ENCODE results near the gene AGFG2. TPM values are rescaled to one million over a fixed set of nuclear protein-coding genes. Genes with fewer than 3 reads are reported as not detected.

AGFG2 gene
- total RNA-seq, 1 donor from 2014 or later, result 10.3 TPM

DNA sequence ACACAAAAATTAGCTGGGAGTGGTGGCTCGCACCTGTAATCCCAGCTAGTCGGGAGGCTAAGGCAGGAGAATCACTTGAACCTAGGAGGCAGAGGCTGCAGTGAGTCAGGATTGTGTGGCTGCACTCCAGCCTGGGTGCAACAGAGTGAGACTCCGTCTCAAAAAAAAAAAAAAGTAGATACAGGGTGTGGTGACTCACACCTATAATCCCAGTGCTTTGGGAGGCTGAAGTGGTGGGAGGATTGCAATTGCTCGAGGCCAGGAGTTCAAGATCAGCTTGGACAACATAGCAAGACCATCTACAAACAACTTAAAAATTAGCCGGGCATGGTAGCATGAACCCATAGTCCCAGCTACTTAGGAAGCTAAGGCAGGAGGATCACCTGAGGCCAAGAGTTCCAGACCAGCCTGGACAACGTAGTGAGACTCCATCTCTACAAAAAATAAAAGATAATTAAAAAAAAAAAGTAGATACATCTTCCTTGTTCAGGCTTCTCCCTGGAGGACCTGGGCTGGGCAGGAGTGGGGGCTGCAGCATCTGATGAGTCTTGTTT, 75.4 kb downstream of the AGFG2 start:
- TF ChIP-seq, protein P1, sequence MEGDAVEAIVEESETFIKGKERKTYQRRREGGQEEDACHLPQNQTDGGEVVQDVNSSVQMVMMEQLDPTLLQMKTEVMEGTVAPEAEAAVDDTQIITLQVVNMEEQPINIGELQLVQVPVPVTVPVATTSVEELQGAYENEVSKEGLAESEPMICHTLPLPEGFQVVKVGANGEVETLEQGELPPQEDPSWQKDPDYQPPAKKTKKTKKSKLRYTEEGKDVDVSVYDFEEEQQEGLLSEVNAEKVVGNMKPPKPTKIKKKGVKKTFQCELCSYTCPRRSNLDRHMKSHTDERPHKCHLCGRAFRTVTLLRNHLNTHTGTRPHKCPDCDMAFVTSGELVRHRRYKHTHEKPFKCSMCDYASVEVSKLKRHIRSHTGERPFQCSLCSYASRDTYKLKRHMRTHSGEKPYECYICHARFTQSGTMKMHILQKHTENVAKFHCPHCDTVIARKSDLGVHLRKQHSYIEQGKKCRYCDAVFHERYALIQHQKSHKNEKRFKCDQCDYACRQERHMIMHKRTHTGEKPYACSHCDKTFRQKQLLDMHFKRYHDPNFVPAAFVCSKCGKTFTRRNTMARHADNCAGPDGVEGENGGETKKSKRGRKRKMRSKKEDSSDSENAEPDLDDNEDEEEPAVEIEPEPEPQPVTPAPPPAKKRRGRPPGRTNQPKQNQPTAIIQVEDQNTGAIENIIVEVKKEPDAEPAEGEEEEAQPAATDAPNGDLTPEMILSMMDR (IDR thresholded peaks at IDR 0.05; ENCODE audit: unreplicated experiment), result no peak
- H3K9me3 Mint-ChIP-seq (ENCODE audit: low read depth), result no peaks in the 10 kb centered on the region
- peaks cover 3% of the 10 kb centered on the region for H3K4me1 Mint-ChIP-seq (ENCODE audit: low read depth)
- no peaks in the 10 kb centered on the region for H3K27me3 Mint-ChIP-seq
- H3K36me3 Mint-ChIP-seq (ENCODE audit: insufficient read depth), result peaks cover 5% of the 10 kb centered on the region
- DNase-seq (ENCODE audit: low spot score, unreplicated experiment), result no peak
- H3K4me3 Mint-ChIP-seq (ENCODE audit: low read depth), result no peak overlapping the region
- no peak overlapping the region for H3K27ac Mint-ChIP-seq

Other genes with a start within 250 kb of the AGFG2 start
- gene SPDYE3, start 231.5 kb upstream of the AGFG2 start, total RNA-seq, result not detected in 2 replicates
- 64.6 and 67.9 TPM in 2 replicates for gene PILRB, start 181.1 kb upstream of the AGFG2 start, total RNA-seq
- gene PILRA, start 165.7 kb upstream of the AGFG2 start, total RNA-seq, result 3.9 and 5.3 TPM in 2 replicates
- 2.5 and 3.8 TPM in 2 replicates for gene ZCWPW1, start 110.5 kb upstream of the AGFG2 start, total RNA-seq
- gene MEPCE, start 109.4 kb upstream of the AGFG2 start, total RNA-seq, result 34.6 and 35.4 TPM in 2 replicates
- 23.7 and 29.8 TPM in 2 replicates for gene PPP1R35, start 102.7 kb upstream of the AGFG2 start, total RNA-seq
- 0.67 and 1.7 TPM in 2 replicates for gene SPACDR, start 74.9 kb upstream of the AGFG2 start, total RNA-seq
- 27.9 and 32.2 TPM in 2 replicates for gene TSC22D4, start 60.0 kb upstream of the AGFG2 start, total RNA-seq
- 4.6 and 4.9 TPM in 2 replicates for gene NYAP1, start 55.3 kb upstream of the AGFG2 start, total RNA-seq
- 7.7 and 8.1 TPM in 2 replicates for gene SAP25, start 34.7 kb downstream of the AGFG2 start, total RNA-seq
- gene LRCH4, start 46.9 kb downstream of the AGFG2 start, total RNA-seq, result 76.6 and 82.7 TPM in 2 replicates
- gene FBXO24, start 47.1 kb downstream of the AGFG2 start, total RNA-seq, result 0.41 and 1.2 TPM in 2 replicates
- gene PCOLCE, start 63.2 kb downstream of the AGFG2 start, total RNA-seq, result 16.1 and 20.3 TPM in 2 replicates
- 27.1 and 27.9 TPM in 2 replicates for gene MOSPD3, start 73.3 kb downstream of the AGFG2 start, total RNA-seq
- gene TFR2, start 102.3 kb downstream of the AGFG2 start, total RNA-seq, result 0.62 and 0.93 TPM in 2 replicates
- 4.1 and 4.2 TPM in 2 replicates for gene ACTL6B, start 117.2 kb downstream of the AGFG2 start, total RNA-seq
- gene GNB2, start 134.5 kb downstream of the AGFG2 start, total RNA-seq, result 160 and 167 TPM in 2 replicates
- gene GIGYF1, start 155.0 kb downstream of the AGFG2 start, total RNA-seq, result 89.3 and 95.1 TPM in 2 replicates
- gene POP7, start 166.9 kb downstream of the AGFG2 start, total RNA-seq, result 30.2 and 33.7 TPM in 2 replicates
- gene EPO, start 181.3 kb downstream of the AGFG2 start, total RNA-seq, result 0.22 and 0.29 TPM in 2 replicates
- not detected in 2 replicates for gene ZAN, start 194.4 kb downstream of the AGFG2 start, total RNA-seq

All from progenitor cell of endocrine pancreas (in vitro differentiated cells).